NCI-H2081 (cell line): ENCODE data around the gene PRPF38B.
"Not testable (repeated sequence)": the region's sequence is repeated elsewhere in the genome, so short reads cannot be mapped to it uniquely, and the experiment has no call there.

Experiments
- DNase-seq, 2 experiments: peaks; one replicate each; lab custom pipeline; 2025; lab: John Stamatoyannopoulos, UW

Gene PRPF38B

GRCh38 chr1:108679586-108680213, 12.4 kb upstream of the PRPF38B start:
- no peak for DNase-seq

DNA sequence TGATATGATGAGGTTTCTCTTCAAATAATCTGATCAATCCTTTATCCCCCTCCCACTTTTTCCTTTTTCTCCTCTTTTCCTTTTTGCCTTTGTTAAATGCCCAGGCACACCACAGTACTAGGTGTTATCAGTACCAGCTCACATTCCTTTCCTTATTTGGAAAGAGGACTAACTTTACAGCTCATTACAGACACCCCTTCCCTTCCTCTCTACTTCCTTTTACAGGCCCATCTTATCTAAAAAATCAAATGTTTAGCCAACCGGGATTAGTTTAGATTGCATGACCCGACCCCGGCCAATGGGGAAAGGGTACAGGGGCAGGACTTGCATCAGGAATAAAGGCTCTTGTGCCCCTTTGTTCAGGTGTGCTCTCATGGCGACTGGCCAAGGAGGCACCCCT, 10.4 kb upstream of the PRPF38B start:
- DNase-seq, result not testable (repeated sequence)

DNA sequence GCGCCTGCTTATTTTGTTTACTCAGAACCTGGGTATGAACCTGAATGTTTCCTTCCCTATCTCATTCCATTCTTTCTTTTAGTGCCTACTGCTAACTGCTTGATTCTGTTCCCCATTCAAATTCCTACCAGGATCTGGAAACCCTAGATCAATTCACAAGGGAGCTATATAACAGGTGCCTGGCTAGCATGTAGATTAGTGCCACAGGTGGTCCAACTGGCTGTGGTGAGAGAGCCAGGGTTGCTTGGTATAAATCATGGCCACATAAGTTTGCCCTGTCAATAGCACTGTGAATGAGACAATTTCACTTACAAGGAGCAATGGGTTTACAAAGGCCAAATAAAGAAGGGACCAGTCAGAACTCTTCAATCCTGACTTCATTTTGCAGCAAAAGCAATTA, 6.6 kb upstream of the PRPF38B start:
- DNase-seq, result no peak

GRCh38 chr1:108686614-108687313, 5.3 kb upstream of the PRPF38B start:
- DNase-seq, result no peak

- no peak for DNase-seq
Observed at GRCh38 chr1:108691128-108691941, 775 bp upstream of the PRPF38B start.

- DNase-seq, result peak; percentile 46 to 57
Observed at GRCh38 chr1:108692724-108693655, 880 bp downstream of the PRPF38B start.

DNA sequence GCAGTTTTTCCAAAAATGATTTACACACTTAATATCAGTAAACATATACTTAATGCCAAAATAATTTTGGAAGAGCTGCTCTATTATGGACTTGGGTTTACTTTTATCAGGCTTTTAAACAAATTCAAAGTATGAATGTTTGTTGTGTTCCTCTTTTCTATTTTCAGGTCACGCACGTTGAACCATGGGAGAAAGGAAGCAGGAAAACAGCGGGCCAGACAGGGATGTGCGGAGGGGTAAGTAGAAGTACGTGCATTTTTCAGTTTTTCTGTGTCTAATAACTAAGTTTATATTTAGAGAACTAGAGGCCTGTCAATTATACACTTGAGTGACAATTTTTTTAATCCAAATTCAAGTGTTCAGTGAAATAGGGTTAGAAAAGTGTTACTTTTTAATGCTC, 3.4 kb downstream of the PRPF38B start:
- DNase-seq, result no peak

DNA sequence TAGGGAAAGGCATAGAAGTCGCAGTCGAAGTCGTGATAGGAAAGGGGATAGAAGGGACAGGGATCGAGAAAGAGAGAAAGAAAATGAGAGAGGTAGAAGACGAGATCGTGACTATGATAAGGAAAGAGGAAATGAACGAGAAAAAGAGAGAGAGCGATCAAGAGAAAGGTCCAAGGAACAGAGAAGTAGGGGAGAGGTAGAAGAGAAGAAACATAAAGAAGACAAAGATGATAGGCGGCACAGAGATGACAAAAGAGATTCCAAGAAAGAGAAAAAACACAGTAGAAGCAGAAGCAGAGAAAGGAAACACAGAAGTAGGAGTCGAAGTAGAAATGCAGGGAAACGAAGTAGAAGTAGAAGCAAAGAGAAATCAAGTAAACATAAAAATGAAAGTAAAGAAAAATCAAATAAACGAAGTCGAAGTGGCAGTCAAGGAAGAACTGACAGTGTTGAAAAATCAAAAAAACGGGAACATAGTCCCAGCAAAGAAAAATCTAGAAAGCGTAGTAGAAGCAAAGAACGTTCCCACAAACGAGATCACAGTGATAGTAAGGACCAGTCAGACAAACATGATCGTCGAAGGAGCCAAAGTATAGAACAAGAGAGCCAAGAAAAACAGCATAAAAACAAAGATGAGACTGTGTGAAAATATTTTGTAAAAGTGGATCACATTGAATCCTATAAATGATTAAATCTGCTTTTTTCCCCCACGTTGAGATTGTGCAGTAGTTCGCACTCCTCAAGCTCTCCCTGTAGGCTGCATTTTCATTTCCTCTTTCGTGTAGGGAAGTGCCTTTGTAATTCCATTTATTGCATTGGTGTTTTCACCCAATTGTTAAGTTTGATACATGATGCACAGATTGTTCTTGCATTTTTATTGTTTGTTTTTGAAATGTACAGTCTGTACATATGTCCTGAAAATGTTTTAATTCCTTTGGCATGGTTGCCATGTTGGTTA, 7.5 kb downstream of the PRPF38B start:
- DNase-seq, result no peak

DNA sequence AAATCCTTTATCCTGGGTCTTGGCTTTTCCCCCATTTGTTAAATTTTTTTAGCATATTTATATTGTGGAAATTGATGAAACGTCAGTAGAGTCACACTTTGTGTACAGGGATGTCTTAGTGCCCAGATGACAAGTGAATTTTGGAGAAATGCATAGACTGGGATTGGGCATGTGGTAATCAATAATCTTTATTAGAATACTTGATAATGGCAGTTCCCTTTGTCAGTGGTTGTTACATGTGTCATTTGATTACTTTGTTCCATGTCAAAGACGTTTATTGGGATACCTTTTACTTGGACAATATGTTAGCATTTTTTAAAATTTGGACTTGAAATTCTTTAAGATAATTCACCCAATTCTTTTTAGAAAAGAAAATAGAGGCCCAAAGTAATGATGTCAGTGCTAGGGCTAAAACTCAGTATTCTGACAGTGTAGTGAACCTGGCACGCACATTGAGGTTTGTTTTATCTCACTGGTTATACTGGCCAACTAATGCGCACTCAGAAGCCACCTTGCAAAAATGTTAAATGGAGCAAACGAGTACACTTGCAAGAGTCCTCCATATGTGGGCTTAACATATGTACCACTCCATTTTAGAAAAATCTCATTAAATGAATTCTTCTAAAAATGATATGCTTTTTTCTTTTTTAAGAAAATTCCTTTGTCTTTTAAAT, 9.2 kb downstream of the PRPF38B start:
- no peak for DNase-seq

GRCh38 chr1:108702109-108702508, 10.0 kb downstream of the PRPF38B start:
- DNase-seq, result not testable (repeated sequence)

GRCh38 chr1:108703939-108704338, 11.8 kb downstream of the PRPF38B start:
- DNase-seq, result no peak

DNA sequence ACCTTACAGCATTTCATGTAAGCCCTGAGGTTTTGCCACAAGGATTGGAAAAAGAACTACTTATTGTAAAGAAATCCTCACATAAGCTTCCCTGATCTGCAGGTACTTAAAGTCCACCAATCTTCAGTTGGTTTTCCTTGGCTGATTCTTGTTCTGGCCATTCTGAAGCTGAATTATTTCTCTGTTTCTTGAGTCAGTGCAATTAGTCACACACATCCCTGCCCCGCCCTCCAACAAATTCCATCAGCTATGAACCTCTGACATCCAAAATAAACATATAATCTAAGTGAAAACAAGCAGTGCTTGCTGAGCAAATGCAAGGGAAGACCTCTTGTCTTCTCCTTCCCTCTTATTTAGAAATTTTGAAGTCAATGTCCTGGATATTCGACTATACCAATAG, 12.4 kb downstream of the PRPF38B start:
- no peak for DNase-seq

- DNase-seq, result no peak
Observed at GRCh38 chr1:108706643-108707042, 14.5 kb downstream of the PRPF38B start.

GRCh38 chr1:108708691-108709660, 16.9 kb downstream of the PRPF38B start:
- DNase-seq, result no peak

- DNase-seq, result no peak
Observed at GRCh38 chr1:108712606-108713150, 20.6 kb downstream of the PRPF38B start, which contains the start of gene FNDC7. TSS of gene FNDC7 (plus strand) at chr1:108712908. CDS start at chr1:108712934, 26 bp downstream.

GRCh38 chr1:108715932-108716331, 23.8 kb downstream of the PRPF38B start:
- no peak for DNase-seq

DNA sequence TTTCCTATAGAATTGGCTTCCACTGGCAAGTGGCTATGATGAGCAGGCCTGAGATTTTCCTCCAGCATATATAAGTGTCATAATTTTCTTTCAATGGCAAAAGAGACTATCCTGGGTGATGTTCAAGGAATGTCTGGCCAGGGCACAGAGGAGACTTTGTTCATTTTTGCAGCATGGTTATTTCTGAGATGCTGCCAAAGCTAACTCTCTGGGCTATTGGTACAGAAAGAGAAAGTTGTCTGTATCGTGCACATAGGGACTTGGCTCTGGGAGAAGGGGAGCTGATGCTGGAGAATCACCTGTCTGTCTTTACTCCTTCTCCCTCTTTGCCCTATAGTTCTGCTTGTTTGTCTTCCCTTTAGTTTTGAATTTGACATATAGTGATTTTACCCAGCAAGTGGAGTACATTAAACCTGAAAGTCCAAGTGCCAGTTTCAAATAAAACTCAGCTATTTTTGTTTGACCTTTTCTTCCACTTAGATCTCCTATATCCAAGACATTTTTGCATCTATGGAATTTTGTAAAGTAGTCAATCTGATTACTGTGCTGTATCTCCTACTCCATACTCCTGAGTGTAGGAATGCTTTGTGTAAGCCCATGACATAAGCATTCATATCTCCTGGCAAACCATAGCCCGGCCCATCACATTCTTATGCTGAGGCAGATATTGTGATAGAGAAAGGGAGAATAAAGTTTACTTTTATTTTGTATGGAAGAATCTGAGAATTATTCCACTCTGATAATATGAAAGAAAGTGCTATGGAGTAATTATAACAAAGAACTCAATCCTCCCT, 24.5 kb downstream of the PRPF38B start:
- no peak for DNase-seq
